ENCODE data around the gene LRP1B. TPM values are rescaled to one million over a fixed set of nuclear protein-coding genes. Genes with fewer than 3 reads are reported as not detected.

LRP1B gene
- total RNA-seq, 4 donors from 2014 or later = 1.2 to 3.3 (median 2.6) TPM

- Histone ChIP-seq H3K9me3 (no peaks in the 10 kb centered on the region), H3K36me3 (no peaks in the 10 kb centered on the region), H3K4me1 (no peaks in the 10 kb centered on the region), H3K4me3 (no peak overlapping the region), H3K27me3 (no peaks in the 10 kb centered on the region), H3K27ac (no peak overlapping the region)
- DNase-seq (ENCODE audit: low spot score in 2 of 2) = no peak
- TF ChIP-seq CTCF (IDR thresholded peaks at IDR 0.05) = no peak
- no peak for TF ChIP-seq POLR2A (IDR thresholded peaks at IDR 0.05)
- TF ChIP-seq EP300 (IDR thresholded peaks at IDR 0.05) = no peak
- 51 to 53% methylated on average over 3 of the region's 3 CpGs for WGBS, 2 donors
Observed at GRCh38 chr2:140234116-140234515, 1896.7 kb downstream of the LRP1B start.

- H3K27me3 ChIP-seq = no peaks in the 10 kb centered on the region
- H3K4me3 ChIP-seq = no peak overlapping the region
- H3K4me1 ChIP-seq = no peaks in the 10 kb centered on the region
- WGBS, 2 donors = 88 to 90% methylated on average over 2 of the region's 2 CpGs
- TF ChIP-seq EP300 (IDR thresholded peaks at IDR 0.05) (no peak), POLR2A (IDR thresholded peaks at IDR 0.05) (no peak), CTCF (IDR thresholded peaks at IDR 0.05) (no peak)
- H3K36me3 ChIP-seq = no peaks in the 10 kb centered on the region
- no peak for DNase-seq (ENCODE audit: low spot score in 2 of 2)
- H3K9me3 ChIP-seq = no peaks in the 10 kb centered on the region
- H3K27ac ChIP-seq = no peak overlapping the region
Observed at GRCh38 chr2:140210963-140211362, 1919.9 kb downstream of the LRP1B start.

- 31 to 40% methylated on average over 2 of the region's 2 CpGs for WGBS, 2 donors
- no peak for DNase-seq (ENCODE audit: low spot score in 2 of 2)
- no peaks in the 10 kb centered on the region for H3K36me3 ChIP-seq
- no peaks in the 10 kb centered on the region for H3K9me3 ChIP-seq
- no peaks in the 10 kb centered on the region for H3K4me1 ChIP-seq
- H3K27ac ChIP-seq = no peak overlapping the region
- TF ChIP-seq POLR2A (IDR thresholded peaks at IDR 0.05) (no peak), EP300 (IDR thresholded peaks at IDR 0.05) (no peak), CTCF (IDR thresholded peaks at IDR 0.05) (no peak)
- H3K27me3 ChIP-seq = no peaks in the 10 kb centered on the region
- H3K4me3 ChIP-seq = no peak overlapping the region
Observed at GRCh38 chr2:140205093-140205492, 1925.7 kb downstream of the LRP1B start.

GRCh38 chr2:140203347-140203746 is 1927.5 kb downstream of the LRP1B start:
- DNase-seq (ENCODE audit: low spot score in 2 of 2) = no peak
- Histone ChIP-seq H3K4me1 (no peaks in the 10 kb centered on the region), H3K9me3 (no peaks in the 10 kb centered on the region), H3K27me3 (no peaks in the 10 kb centered on the region), H3K4me3 (no peak overlapping the region), H3K36me3 (no peaks in the 10 kb centered on the region), H3K27ac (no peak overlapping the region)
- WGBS, 2 donors = 93% methylated on average over 6 of the region's 6 CpGs
- no peak for TF ChIP-seq EP300 (IDR thresholded peaks at IDR 0.05)
- no peak for TF ChIP-seq CTCF (IDR thresholded peaks at IDR 0.05)
- no peak for TF ChIP-seq POLR2A (IDR thresholded peaks at IDR 0.05)

- WGBS, 2 donors = 75 to 79% methylated on average over 2 of the region's 2 CpGs
- Histone ChIP-seq H3K27ac (no peak overlapping the region), H3K4me3 (no peak overlapping the region), H3K27me3 (no peaks in the 10 kb centered on the region), H3K4me1 (no peaks in the 10 kb centered on the region), H3K9me3 (no peaks in the 10 kb centered on the region), H3K36me3 (no peaks in the 10 kb centered on the region)
- DNase-seq (ENCODE audit: low spot score in 2 of 2) = no peak
- TF ChIP-seq POLR2A (IDR thresholded peaks at IDR 0.05) (no peak), EP300 (IDR thresholded peaks at IDR 0.05) (no peak), CTCF (IDR thresholded peaks at IDR 0.05) (no peak)
Observed at GRCh38 chr2:140201572-140201971, 1929.2 kb downstream of the LRP1B start.

Measured in tibial nerve (tissue), 4 donors.